Measurements from ENCODE around the gene TMEM108. TPM values are rescaled to one million over a fixed set of nuclear protein-coding genes. Genes with fewer than 3 reads are reported as not detected.

The TMEM108 gene
- total RNA-seq, 1 donor from 2014 or later, result not detected

GRCh38 chr3:133227813-133228212 lies 189.6 kb downstream of the TMEM108 start:
- intact Hi-C loops (cut with micrococcal nuclease), result no loop called here

GRCh38 chr3:133230195-133230594 lies 192.0 kb downstream of the TMEM108 start:
- intact Hi-C loops (cut with micrococcal nuclease), result no loop called here

GRCh38 chr3:133236901-133237300 lies 198.7 kb downstream of the TMEM108 start:
- intact Hi-C loops (cut with micrococcal nuclease), result no loop called here

- intact Hi-C loops (cut with micrococcal nuclease), result no loop called here
Measured at GRCh38 chr3:133237380-133237779, 199.2 kb downstream of the TMEM108 start.

GRCh38 chr3:133238015-133238414 lies 199.8 kb downstream of the TMEM108 start:
- intact Hi-C loops (cut with micrococcal nuclease), result no loop called here

GRCh38 chr3:133246119-133246518 lies 207.9 kb downstream of the TMEM108 start:
- intact Hi-C loops (cut with micrococcal nuclease), result no loop called here

GRCh38 chr3:133246773-133247172 lies 208.6 kb downstream of the TMEM108 start:
- intact Hi-C loops (cut with micrococcal nuclease), result no loop called here

- intact Hi-C loops (cut with micrococcal nuclease), result no loop called here
Measured at GRCh38 chr3:133248389-133248788, 210.2 kb downstream of the TMEM108 start.

GRCh38 chr3:133249490-133249889 lies 211.3 kb downstream of the TMEM108 start:
- intact Hi-C loops (cut with micrococcal nuclease), result no loop called here

- intact Hi-C loops (cut with micrococcal nuclease), result no loop called here
Measured at GRCh38 chr3:133254151-133254550, 216.0 kb downstream of the TMEM108 start.

GRCh38 chr3:133254716-133255115 lies 216.5 kb downstream of the TMEM108 start:
- intact Hi-C loops (cut with micrococcal nuclease), result no loop called here

GRCh38 chr3:133256787-133257483 lies 218.7 kb downstream of the TMEM108 start:
- intact Hi-C loops (cut with micrococcal nuclease), result no loop called here

- intact Hi-C loops (cut with micrococcal nuclease), result no loop called here
Measured at GRCh38 chr3:133258358-133258757, 220.2 kb downstream of the TMEM108 start.

GRCh38 chr3:133259767-133260166 lies 221.6 kb downstream of the TMEM108 start:
- intact Hi-C loops (cut with micrococcal nuclease), result no loop called here

- intact Hi-C loops (cut with micrococcal nuclease), result no loop called here
Measured at GRCh38 chr3:133262333-133262732, 224.1 kb downstream of the TMEM108 start.

GRCh38 chr3:133264920-133265319 lies 226.7 kb downstream of the TMEM108 start:
- intact Hi-C loops (cut with micrococcal nuclease), result no loop called here

- intact Hi-C loops (cut with micrococcal nuclease), result no loop called here
Measured at GRCh38 chr3:133268726-133269134, 230.5 kb downstream of the TMEM108 start.

GRCh38 chr3:133269393-133269792 lies 231.2 kb downstream of the TMEM108 start:
- intact Hi-C loops (cut with micrococcal nuclease), result no loop called here

- intact Hi-C loops (cut with micrococcal nuclease), result no loop called here
Measured at GRCh38 chr3:133270631-133271030, 232.4 kb downstream of the TMEM108 start.

GRCh38 chr3:133271042-133271441 lies 232.9 kb downstream of the TMEM108 start:
- intact Hi-C loops (cut with micrococcal nuclease), result no loop called here

GRCh38 chr3:133271539-133271938 lies 233.3 kb downstream of the TMEM108 start:
- intact Hi-C loops (cut with micrococcal nuclease), result no loop called here

GRCh38 chr3:133273346-133273745 lies 235.2 kb downstream of the TMEM108 start:
- intact Hi-C loops (cut with micrococcal nuclease), result no loop called here

GRCh38 chr3:133274477-133274876 lies 236.3 kb downstream of the TMEM108 start:
- intact Hi-C loops (cut with micrococcal nuclease), result no loop called here

- intact Hi-C loops (cut with micrococcal nuclease), result no loop called here
Measured at GRCh38 chr3:133276594-133276993, 238.4 kb downstream of the TMEM108 start.

All from T-helper 1 cell treated with Interleukin-12 subunit alpha and Interleukin-12 subunit beta and Interleukin-4 antibody, amounts not matched to agents 30 ng/mL and 1 ng/mL, for 36 hours (primary cell).